GM12865 (cell line): ENCODE data around the gene KBTBD4.

Experiments
- DNase-seq: peaks from one replicate; pipeline ENCODE4 v3.0.0; 2010; ENCODE audit warnings: low read depth
- H3K4me3 ChIP-seq: 2 replicates; pipeline ENCODE4 v1.5.1; 2011; ENCODE audit warnings: mild to moderate bottlenecking, low read depth, low read length, control low read depth
- TF ChIP-seq, protein P1 (sequence below): IDR thresholded peaks from 2 replicates; pipeline ENCODE4 v1.5.1; 2011; ENCODE audit warnings: low read length, control low read depth, low read depth, inconsistent platforms; ENCODE audit not compliant: insufficient read depth; ENCODE audit errors: missing control alignments

Gene KBTBD4

DNA sequence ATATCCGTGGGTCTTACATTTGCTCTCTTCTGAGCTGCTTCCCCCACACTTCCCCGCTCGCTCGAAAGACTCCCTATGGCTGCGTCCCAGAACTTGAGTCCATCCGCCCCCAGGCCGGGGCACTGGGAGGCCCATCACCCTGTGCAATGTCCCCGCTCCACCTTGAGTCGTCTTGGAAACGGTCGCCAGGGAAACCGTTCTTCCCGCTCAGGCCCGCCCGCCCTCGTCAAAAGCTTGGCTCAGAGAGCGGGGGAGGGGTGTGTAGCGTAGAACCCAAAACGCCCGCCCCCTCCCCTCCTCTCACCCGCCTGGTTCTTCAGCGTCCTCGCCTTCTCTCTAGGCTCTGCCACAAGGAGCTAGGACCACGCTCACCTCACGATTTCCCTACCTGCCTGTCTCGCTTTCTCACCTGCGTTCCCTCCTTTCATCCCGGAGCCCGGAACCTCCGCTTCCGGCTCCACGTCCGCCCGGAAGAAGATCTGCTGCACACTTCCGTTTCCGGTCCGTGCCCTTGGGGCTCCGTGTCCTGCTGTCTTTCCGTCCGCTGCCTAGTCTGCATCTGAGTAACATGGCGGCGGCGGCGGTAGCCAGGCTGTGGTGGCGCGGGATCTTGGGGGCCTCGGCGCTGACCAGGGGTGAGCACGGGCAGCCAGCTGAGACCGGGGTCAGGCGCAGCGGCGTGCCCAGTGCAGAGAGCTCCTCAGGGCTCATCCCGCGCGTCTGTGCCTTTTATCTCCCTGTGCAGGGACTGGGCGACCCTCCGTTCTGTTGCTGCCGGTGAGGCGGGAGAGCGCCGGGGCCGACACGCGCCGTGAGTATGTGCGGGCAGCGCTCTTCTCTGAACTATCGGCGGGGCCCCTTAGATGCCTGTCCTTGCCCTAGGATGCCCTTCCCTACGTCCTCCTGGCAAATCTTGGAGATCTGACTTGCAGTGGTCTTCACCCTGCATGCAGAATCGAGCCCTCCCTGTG lies at the start of gene KBTBD4, which contains the start of gene NDUFS3:
KBTBD4 (minus strand) TSS at position 447 of the 971 bp plus-strand sequence; CDS start at position 428, 19 bp downstream.
NDUFS3 (plus strand) TSS at position 551 of the 971 bp plus-strand sequence; CDS start at position 569, 18 bp downstream.
- TF ChIP-seq, protein P1, sequence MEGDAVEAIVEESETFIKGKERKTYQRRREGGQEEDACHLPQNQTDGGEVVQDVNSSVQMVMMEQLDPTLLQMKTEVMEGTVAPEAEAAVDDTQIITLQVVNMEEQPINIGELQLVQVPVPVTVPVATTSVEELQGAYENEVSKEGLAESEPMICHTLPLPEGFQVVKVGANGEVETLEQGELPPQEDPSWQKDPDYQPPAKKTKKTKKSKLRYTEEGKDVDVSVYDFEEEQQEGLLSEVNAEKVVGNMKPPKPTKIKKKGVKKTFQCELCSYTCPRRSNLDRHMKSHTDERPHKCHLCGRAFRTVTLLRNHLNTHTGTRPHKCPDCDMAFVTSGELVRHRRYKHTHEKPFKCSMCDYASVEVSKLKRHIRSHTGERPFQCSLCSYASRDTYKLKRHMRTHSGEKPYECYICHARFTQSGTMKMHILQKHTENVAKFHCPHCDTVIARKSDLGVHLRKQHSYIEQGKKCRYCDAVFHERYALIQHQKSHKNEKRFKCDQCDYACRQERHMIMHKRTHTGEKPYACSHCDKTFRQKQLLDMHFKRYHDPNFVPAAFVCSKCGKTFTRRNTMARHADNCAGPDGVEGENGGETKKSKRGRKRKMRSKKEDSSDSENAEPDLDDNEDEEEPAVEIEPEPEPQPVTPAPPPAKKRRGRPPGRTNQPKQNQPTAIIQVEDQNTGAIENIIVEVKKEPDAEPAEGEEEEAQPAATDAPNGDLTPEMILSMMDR: no peak
- peak within 1 kb of the TSS; percentile 86 for H3K4me3 ChIP-seq
- peak; percentile 94 for DNase-seq

DNA sequence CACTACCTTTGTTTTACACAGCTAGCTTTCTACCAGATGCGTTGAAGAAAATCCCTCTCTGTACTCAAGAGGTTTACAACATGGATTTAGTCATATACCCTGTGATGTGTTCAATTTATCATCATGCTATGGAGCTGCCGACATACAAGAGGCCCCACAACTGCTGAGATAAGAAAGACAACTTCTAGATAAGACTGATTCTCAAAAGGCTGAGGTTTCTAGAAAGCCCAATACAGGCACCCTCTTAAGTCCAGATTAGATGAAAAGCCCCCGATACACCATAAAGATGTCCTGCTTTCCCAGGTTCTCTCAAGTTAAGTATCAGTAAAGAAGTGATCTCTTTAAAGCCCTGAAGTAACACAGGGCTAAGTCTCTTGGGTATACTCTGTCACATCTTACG lies 49.3 kb upstream of the KBTBD4 start:
- no peak for DNase-seq
- TF ChIP-seq, protein P1: no peak
- H3K4me3 ChIP-seq: no peak overlapping the region

DNA sequence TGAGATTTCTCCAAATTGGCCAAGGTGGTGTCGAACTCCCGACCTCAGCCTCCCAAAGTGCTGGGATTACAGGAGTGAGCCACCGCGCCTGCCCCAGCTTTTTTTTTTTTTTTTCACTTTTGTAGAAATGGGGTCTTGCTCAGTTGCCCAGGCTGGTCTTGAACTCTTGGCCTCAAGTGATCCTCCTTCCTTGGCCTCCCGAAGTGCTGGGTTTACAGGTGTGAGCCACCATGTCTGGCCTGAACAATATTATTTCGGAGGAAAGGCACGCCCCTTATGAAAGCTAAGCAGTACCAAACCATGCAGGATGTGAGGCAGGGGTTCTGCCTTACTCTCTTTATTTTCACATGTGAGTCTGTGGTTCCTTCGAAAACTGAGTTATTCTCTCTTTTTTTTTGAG lies 47.5 kb upstream of the KBTBD4 start:
- no peak for DNase-seq
- H3K4me3 ChIP-seq: no peak overlapping the region
- TF ChIP-seq, protein P1: no peak

DNA sequence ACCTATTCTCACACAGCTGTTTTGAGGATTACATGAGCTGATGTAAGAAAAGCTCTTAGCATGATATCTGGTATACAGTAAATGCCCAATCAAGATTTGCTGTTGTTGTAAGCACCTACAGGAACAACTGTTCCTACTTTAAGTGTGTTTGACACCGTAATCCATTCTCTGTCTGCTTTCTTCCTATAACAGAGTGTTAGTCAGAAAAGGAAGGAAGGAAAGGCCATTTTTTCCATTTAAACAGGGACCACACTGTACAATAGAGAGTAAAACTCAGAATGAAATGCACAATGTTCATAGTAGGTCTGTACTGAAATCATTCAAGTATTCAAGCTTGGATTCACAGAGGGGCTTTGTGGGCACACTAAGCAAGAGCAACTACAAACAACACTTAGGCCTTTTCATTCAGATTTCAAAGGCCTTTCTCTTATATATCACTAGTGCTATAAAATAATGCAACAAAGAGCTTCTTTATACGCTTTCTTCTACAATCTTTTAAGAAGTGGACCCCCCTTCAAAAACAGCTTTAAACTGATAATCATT lies 42.1 kb upstream of the KBTBD4 start:
- TF ChIP-seq, protein P1: no peak
- no peak for DNase-seq
- no peak overlapping the region for H3K4me3 ChIP-seq

DNA sequence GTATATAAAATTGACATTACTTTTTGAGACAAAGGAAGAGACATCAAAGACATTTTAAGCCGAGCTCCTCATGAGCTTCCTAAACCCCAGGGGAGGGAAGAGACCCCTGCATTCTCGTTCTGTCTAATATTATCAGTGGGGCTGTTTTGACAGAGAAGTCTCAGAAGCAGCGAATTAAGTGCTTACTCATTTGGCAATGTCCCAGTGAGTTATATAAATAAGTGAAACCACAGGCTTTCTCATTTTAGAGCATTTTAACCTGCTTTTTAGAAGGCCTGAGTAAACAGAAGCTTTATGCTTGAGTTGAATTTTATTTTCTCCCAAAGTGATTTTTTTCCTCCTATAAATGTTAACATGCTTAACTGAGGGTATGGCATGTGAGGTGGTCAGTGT lies 38.6 kb upstream of the KBTBD4 start:
- TF ChIP-seq, protein P1: no peak
- H3K4me3 ChIP-seq: no peak overlapping the region
- peak; percentile 16 for DNase-seq

DNA sequence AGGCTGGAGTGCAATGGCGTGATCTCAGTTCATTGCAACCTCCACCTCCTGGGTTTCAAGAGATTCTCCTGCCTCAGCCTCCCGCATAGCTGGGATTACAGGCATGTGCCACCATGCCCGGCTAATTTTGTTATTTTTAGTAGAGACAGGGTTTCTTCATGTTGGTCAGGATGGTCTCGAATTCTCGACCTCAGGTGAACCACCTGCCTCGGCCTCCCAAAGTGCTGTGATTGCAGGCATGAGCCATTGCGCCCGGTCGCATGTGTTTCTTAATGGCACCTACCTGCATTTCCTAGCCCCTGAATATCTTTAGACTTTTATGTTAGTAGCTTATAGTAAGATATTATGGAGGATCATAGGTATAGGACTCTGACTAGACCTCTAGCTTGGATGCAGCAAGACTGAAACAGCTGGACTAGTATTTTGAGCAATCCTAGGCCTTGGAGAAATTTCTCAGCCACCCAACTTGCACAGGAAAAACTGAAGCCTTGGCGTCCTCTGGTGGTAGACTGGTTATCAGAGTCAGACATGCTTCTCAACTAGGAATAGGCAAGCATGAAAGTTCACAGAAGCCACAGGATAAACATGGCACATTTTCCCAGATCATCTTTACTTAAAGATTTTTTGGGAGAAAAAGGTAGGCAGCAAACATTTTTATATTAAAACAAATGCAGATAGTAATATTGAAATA lies 38.1 kb upstream of the KBTBD4 start:
- no peak overlapping the region for H3K4me3 ChIP-seq
- TF ChIP-seq, protein P1: peak; percentile 71
- peak; percentile 53 for DNase-seq
